Measurements from ENCODE around the gene HEPACAM. TPM values are rescaled to one million over a fixed set of nuclear protein-coding genes. Genes with fewer than 3 reads are reported as not detected.

HEPACAM gene
- total RNA-seq, 1 experiment from 2014 or later = not detected

DNA sequence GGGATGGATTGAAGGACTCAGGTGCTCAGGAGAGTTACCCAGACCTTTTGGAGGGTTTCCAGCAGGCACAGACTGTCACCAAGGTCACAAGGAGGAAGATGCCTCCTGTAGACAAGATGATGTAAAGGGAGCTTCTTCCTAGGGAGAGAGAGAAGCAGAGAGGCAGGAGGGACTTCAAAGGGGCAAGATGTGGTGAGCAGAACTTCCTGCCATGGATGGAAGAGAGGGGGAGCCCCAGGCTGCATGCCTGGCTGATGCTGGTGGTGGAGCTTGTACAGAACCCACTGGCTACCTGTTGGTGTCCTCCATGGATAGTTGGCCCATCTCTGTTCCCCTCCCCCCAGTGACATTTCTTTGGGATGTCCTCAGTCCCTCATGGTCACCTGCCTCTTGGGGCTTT is 12.6 kb downstream of the HEPACAM start:
- no peak overlapping the region for H2BK15ac ChIP-seq (ENCODE audit: low read depth, low read length)
- no peak overlapping the region for H2BK5ac ChIP-seq (ENCODE audit: insufficient read length, low read length)
- no peak overlapping the region for H4K91ac ChIP-seq (ENCODE audit: insufficient read length, low read depth, low read length)
- H2AK5ac ChIP-seq (ENCODE audit: insufficient read length, low read length) = no peak overlapping the region
- H3K4me2 ChIP-seq (ENCODE audit: insufficient read depth, insufficient read length, low read length) = no peak overlapping the region
- no peak overlapping the region for H3K23ac ChIP-seq (ENCODE audit: insufficient read length, low read depth, low read length)
- H3K56ac ChIP-seq (ENCODE audit: insufficient read length, low read depth, low read length) = no peak overlapping the region
- no peak for DNase-seq
- TF ChIP-seq, protein P1, sequence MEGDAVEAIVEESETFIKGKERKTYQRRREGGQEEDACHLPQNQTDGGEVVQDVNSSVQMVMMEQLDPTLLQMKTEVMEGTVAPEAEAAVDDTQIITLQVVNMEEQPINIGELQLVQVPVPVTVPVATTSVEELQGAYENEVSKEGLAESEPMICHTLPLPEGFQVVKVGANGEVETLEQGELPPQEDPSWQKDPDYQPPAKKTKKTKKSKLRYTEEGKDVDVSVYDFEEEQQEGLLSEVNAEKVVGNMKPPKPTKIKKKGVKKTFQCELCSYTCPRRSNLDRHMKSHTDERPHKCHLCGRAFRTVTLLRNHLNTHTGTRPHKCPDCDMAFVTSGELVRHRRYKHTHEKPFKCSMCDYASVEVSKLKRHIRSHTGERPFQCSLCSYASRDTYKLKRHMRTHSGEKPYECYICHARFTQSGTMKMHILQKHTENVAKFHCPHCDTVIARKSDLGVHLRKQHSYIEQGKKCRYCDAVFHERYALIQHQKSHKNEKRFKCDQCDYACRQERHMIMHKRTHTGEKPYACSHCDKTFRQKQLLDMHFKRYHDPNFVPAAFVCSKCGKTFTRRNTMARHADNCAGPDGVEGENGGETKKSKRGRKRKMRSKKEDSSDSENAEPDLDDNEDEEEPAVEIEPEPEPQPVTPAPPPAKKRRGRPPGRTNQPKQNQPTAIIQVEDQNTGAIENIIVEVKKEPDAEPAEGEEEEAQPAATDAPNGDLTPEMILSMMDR (conservative IDR thresholded peaks at IDR 0.05) = no peak
- peaks cover 17% of the 10 kb centered on the region; the same call in 1 of the 2 replicates for H3K27me3 ChIP-seq (ENCODE audit: insufficient read depth, low read length)
- H4K5ac ChIP-seq (ENCODE audit: insufficient read length, low read depth, low read length) = no peak overlapping the region
- Mint-ChIP-seq H3K27me3 (ENCODE audit: low read depth) (peaks cover 71% of the 10 kb centered on the region), H3K36me3 (ENCODE audit: insufficient read depth in 1 of 3, low read depth in 3 of 3) (no peaks in the 10 kb centered on the region; a peak in 1 of 7 replicates), H3K4me3 (no peak overlapping the region), H3K4me1 (peaks cover 0 to 3% of the 10 kb centered on the region in 2 experiments; a peak in 2 of 4 replicates), H3K9me3 (peaks cover 0 to 9% of the 10 kb centered on the region in 2 experiments; a peak in 2 of 5 replicates), H3K27ac (no peak overlapping the region)
- no peak overlapping the region for H3K4ac ChIP-seq (ENCODE audit: low read depth, low read length)
- no peak overlapping the region for H3K9ac ChIP-seq (ENCODE audit: extremely low read depth, insufficient read length, low read length)
- H3K4me1 ChIP-seq (ENCODE audit: insufficient read depth, low read length) = no peaks in the 10 kb centered on the region
- no peak overlapping the region for H3T11ph ChIP-seq (ENCODE audit: low read length)
- H3K79me1 ChIP-seq (ENCODE audit: insufficient read depth, low read depth, low read length, poor library complexity, severe bottlenecking) = no peaks in the 10 kb centered on the region
- no peak overlapping the region for H2BK12ac ChIP-seq (ENCODE audit: insufficient read length, low read depth, low read length)
- no peaks in the 10 kb centered on the region for H3K79me2 ChIP-seq (ENCODE audit: insufficient read depth, low read length)
- no peak overlapping the region for H2BK20ac ChIP-seq (ENCODE audit: low read depth, low read length, poor library complexity, severe bottlenecking)
- H4K8ac ChIP-seq (replicated peaks; ENCODE audit: insufficient read length, low read depth, low read length) = no peak overlapping the region
- no peaks in the 10 kb centered on the region for H3K9me3 ChIP-seq (ENCODE audit: control insufficient read depth, low read depth, low read length)
- no peaks in the 10 kb centered on the region for H4K20me1 ChIP-seq (ENCODE audit: control insufficient read depth, insufficient read depth, insufficient read length)
- no peak overlapping the region for H3K14ac ChIP-seq (ENCODE audit: insufficient read depth, low read length)
- no peak overlapping the region for H3K18ac ChIP-seq (ENCODE audit: insufficient read length, low read depth, low read length)
- no peak overlapping the region for H2BK120ac ChIP-seq (ENCODE audit: low read depth, low read length, poor library complexity, severe bottlenecking)
- no peaks in the 10 kb centered on the region for H3K23me2 ChIP-seq (ENCODE audit: insufficient read length, low read depth, low read length, poor library complexity, severe bottlenecking)
- no peak overlapping the region for H3K27ac ChIP-seq (ENCODE audit: insufficient read length, low read depth, low read length)
- H2AFZ ChIP-seq (ENCODE audit: low read length) = no peak overlapping the region

Measured in H9 (cell line).